Fibroblast of peridontal ligament (primary cell): Measurements from ENCODE around the gene PROM2.
"Not testable (repeated sequence)": the region's sequence is repeated elsewhere in the genome, so short reads cannot be mapped to it uniquely, and the experiment has no call there.

ENCODE experiments used
- DNase-seq: peaks from one replicate; pipeline ENCODE4 v3.0.0-alpha.2; 2010; ENCODE audit errors: extremely low read depth

PROM2 gene

DNA sequence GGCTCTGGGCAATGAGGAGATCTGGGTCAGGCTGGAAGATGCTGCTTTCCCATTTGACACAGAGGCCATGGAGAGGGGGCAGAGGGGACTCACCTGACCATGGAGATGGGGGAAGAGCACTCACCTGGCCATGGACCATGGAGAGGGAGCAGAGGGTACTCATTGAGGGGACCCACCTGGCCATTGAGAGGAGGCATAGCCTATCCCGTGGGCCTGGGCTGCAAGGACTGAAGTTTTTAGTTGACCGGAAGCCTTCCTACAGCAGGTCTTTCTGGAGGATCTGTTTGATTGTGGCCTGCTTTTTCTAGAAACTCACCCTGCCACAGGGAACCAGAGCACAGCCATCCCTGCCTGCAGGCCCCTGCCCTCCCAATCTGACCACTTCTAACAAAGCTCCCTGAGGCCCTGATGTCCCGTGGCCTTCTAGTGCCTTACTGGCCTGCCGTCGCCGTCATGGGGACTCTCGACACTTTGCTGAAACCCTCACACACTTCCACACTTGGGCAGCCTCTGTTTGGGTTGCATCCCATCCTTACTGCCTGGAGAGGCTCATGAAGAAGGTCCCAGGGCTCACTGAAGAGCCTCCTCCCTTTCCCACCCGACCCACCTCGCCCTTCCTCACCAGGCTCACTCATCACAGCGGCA is 5.1 kb upstream of the PROM2 start:
- no peak for DNase-seq

DNA sequence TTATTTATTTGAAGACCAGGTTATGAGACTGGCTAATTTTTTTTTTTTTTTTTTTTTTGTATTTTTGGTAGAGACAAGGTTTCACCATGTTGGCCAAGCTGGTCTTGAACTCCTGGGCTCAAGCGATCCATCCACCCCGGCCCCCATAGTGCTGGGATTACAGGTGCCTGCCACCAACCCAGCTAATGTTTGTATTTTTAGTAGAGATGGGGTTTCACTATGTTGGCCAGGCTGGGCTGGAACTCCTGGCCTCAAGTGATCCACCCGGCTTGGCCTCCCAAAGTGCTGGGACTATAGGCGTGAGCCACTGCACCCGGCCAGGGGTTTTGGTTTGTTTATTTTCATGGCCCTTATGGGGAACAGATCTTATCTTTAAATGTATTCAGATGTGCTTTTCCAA is 4.5 kb upstream of the PROM2 start:
- not testable (repeated sequence) for DNase-seq

DNA sequence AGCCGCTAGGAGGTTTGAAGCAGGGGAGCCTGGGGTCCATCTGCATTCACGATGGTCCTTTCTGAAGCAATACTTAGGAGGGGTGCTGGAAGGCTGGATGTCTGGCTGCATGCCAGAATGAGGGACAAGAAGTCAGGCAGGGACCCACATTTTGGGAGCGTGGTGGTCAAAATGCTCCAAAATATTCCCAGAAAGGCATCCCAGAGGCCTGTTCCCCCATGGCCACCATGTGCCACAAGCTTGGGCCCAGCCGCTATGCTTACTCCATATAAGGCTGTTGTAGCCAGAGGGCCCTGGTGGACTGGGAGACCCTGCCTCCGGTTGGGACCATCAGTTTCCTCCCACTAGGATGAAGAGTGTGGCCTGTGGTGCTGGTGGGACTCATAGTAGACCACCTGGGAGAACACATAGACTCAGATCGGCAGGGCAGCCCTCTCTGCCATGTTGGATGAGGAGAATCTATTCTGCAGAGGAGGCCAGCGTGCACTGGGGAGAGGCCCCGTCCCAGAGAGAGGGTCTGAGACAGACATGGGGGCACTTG is 3.6 kb upstream of the PROM2 start:
- no peak for DNase-seq

DNA sequence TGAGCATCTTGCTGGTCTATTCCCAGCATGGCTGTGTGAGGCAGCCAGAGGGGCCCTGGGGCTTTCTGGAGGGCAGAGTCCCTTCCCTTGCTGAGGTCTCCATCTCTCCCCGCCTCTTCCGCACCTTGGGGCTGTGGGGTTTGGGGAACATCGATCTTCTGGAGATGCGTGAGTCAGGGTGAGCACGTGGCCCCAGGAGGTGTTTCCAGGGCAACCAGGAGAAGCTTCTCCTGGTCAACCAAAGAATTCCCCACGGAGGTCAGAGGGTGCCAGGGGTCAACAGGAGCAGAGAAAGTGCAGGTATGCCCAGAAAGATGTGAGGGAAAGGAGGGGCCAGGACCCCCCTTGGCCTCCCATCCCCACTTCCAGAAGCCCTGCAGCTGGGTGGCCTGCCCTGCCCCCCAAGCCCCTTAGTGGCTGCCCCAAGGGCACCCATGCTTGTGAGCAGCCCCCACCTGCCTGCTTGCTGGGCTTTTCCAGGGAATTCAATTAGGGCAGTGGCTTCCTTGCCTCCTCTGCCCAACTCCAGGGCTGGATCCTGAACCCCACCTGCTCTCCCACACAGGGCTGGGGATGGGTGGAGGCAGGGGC is 2.8 kb upstream of the PROM2 start:
- no peak for DNase-seq

DNA sequence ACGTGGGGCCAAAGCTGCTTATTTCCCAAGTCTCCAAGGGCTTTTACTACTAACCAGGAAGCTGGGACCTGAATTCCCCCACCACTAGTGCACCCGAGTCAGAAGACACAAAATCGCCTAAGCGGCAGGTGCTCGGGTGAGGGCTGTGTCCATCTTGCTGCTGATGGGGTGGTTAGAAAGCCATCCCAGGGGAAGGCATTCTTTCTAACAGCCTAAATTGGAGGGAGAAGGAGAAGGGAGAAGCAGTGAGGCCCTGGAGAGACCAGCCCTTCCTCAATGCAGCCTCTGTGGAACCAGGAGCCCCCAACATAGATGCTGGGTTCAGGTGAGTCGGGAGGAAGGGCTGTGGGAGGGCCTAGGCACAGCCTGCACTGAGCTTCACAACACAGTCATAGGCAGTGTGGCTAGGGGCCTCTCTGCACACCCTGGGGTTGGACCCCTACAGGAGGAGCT is 1.9 kb upstream of the PROM2 start:
- no peak for DNase-seq

DNA sequence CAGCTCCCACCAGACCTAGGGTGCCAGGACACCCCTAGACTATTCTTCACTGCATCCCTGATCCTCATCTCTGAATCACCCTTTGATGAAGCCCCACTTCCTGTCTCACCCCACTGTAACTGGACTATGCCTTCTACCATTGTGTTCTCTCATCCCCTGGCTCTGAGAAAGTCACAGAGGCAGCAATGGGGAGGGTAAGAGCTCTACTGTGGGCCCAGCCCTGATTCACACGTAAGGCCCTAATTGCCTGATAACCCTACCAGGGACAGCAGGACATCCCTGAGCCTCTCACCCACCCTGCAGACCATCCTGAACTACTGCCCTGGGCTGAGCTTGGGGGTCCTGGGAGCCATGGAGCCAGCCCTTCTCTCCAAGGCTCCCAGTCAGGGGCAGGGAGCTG is 1.5 kb upstream of the PROM2 start:
- no peak for DNase-seq

DNA sequence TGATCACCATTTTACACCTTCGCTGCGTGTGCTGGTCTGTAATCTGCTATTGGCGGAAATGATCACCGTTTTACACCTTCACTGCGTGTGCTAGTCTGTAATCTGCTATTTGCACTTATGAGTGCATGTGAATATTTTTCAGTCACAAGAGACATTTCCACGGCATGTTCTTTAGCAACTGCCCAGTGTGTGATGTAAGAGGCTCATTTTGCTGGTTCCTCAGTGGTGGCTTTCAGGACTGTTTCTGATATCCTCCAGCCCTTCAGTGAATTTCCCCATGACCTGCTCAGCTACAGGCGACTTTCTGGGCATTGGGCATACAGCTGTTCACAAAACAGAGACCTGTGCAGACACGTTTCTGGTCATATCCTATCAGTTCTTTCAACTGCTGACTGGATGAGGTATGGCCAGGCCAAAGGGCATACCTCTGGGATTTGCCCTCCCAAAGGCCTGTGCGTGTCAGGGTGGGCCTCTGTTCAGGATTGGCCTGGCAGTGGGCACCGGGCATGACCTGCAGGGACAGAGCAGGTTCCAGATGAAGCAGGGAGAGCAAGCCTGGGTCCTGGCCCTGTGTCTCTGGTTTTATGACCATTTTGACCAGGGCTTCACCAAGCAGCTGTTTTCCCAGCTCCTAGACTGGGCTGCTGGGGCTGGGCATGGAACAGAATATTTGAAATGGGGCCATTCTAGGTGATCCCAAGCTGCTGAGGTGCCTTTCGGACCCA is 521 bp upstream of the PROM2 start:
- DNase-seq = no peak

DNA sequence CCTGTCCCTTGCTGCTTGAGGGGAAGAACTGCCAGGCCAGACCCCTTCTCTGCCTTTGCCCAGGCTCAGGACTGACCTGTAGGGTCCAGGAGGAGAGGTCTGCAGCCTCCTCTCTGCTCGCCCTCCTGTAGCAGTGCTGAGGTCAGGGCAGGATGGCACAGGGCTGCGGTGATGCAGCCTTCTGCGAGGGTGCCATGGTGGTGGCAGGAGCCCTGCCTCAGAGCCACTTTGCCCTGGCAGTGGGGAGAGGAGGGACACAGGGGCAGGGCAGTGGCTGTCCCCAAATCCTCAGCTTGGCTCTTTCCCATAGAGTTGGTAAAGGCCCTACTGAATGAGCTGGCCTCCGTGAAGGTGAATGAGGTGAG is 884 bp downstream of the PROM2 start:
- DNase-seq = no peak

DNA sequence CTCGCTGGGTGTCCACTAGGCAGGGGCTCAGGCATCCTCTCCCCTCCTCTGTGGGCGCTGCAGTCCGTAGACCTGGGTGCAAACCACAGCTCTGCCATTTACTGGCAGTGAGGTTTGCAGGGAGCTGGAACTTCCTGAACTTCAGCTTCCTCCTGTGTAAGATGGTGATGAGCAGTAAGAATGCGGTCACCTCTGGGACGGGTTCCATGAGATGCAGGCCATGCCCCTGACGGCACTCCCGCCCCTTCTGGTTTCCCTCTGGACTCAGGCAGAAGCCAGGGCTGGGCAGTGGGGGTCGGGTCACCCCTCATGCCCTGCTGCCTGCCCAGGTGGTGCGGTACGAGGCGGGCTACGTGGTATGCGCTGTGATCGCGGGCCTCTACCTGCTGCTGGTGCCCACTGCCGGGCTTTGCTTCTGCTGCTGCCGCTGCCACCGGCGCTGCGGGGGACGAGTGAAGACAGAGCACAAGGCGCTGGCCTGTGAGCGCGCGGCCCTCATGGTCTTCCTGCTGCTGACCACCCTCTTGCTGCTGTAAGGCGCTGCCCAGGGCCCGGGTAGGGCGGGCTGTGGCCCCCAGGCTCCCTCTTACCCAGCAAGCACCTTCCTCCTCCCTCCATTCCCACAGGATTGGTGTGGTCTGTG is 1.5 kb downstream of the PROM2 start:
- no peak for DNase-seq

DNA sequence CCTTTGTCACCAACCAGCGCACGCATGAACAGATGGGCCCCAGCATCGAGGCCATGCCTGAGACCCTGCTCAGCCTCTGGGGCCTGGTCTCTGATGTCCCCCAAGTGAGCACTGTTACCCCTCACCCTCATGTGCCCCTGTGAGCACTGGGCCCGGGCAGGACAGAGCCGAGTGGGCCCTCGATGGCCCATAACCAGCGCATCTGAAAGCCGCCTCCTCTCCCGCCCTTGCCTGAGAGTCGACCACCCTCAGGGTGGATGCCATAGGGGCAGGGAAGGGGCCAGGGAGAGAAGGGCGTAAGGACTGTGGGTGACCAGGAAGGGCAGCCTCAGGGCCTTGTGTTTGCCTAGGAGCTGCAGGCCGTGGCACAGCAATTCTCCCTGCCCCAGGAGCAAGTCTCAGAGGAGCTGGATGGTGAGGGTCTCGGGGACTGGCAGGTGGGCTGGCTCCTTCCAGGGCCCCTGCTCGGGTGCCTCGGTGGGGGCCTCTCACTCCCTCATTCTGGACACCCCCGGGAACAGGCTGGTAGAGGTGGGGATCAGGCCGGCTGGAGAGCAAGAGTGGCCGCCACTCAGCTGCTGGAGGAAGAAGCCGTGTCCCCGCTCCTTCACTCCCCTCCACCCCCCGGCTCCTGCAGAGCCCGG is 2.1 kb downstream of the PROM2 start:
- no peak for DNase-seq

DNA sequence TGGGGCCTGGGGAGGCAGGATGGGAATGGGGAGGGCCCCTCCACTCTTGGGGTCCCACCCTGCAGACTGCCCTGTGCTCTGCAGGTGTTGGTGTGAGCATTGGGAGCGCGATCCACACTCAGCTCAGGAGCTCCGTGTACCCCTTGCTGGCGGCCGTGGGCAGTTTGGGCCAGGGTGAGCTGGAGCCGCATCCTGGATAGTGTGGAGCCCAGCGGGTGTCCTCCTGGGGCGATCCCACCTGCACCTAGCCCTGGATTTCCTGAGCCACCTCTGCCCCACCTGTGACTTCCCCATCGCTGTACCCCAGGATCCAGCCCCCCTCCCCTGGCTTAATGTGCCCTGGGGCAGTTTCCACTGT is 2.6 kb downstream of the PROM2 start:
- no peak for DNase-seq

DNA sequence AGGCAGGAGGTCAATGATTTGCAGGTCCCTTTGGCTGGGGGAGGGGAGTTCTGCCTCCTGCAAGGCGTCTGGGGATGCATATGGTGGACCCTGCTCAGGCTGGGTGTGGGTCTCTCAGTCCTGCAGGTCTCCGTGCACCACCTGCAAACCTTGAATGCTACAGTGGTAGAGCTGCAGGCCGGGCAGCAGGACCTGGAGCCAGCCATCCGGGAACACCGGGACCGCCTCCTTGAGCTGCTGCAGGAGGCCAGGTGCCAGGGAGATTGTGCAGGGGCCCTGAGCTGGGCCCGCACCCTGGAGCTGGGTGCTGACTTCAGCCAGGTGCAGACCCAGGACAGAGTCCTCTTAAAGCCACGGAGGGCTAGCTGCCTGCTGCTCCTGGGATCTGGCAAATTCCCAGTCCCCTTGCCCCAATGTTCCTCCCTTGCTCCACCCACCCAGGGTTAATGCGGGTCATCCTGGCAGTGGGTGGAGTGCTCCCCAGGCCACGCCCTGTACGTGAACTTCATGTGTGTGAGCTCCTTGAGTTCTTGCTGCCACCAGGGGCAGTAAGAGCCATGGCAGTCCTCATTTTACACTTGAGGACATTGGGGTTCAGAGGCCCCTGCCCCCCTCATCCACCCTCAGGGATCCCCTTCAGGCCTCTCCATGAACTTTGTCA is 3.1 kb downstream of the PROM2 start:
- DNase-seq = no peak

DNA sequence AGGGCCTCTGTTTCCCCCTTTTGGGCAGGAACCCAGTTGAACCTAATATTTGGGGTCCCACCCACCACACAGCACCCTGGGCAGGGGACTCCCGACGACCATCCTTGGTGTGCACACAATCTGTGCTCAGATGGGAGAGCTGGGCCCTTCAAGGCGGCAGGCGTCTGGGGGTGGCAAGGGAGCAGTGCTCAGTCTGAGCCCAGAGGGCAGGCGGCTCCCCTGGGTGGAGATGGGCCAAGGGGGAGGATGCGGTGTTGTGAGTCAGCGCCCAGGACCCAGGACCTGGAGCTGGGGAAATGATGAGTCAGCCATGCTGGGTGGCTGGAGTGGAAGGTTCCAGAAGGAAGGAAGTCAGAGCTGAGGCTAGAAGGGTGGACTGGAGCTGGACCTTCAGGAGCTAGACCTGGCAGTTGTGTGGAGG is 3.8 kb downstream of the PROM2 start:
- no peak for DNase-seq

DNA sequence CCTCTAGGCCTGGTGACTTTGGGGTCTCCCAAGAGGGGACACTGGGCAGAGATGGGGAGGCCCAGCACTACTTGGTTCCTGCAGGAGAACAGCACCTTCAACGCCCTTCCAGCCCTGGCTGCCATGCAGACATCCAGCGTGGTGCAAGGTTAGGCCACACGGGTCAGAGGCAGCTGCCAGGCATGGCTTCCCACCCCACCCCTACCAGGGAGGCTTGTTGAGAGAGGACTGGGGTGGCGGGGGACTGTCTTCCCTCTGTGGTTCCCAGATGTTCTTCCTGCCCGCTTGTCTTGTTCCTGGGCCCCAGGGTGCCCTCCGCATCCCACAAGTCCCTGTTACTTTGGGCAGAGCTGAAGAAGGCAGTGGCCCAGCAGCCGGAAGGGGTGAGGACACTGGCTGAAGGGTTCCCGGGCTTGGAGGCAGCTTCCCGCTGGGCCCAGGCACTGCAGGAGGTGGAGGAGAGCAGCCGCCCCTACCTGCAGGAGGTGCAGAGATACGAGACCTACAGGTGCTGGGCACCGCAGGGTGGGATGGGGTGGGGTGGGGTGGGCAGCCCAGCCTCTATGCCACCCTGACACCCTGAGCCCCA is 4.5 kb downstream of the PROM2 start:
- no peak for DNase-seq

DNA sequence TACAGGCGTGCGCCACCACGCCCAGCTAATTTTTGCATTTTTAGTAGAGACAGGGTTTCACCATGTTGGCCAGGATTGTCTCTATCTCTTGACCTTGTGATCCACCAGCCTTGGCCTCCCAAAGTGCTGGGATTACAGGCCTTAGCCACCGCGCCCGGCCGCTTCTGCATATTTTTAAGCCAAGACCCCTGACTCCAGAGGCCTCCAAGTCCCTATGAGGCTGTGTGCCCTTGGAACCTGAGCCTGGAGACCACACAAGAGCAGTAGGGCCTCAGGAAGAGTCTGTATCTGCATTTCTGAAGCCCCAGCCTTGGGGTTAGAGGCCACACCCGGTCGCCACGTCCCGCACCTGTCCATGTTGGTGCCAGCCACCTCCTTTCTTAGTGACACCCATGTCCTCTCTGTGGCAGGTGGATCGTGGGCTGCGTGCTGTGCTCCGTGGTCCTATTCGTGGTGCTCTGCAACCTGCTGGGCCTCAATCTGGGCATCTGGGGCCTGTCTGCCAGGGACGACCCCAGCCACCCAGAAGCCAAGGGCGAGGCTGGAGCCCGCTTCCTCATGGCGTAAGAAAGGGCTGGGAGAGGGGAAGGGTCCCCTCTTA is 5.3 kb downstream of the PROM2 start:
- DNase-seq = no peak

DNA sequence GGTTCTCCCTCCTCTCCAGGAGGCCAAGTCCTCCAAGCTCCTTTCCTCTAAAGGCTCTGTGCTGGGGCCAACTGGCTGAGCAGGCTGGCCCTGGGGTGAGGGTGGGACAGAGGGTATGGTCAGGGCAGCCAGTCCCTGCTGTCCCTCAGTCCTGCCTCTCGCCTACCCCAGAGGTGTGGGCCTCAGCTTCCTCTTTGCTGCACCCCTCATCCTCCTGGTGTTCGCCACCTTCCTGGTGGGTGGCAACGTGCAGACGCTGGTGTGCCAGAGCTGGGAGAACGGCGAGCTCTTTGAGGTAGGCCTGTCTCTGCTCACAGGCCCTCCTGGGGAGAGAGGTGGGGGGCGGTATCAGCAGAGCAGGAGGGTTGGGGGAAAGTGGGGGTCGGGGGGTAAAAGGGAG is 6.8 kb downstream of the PROM2 start:
- no peak for DNase-seq

DNA sequence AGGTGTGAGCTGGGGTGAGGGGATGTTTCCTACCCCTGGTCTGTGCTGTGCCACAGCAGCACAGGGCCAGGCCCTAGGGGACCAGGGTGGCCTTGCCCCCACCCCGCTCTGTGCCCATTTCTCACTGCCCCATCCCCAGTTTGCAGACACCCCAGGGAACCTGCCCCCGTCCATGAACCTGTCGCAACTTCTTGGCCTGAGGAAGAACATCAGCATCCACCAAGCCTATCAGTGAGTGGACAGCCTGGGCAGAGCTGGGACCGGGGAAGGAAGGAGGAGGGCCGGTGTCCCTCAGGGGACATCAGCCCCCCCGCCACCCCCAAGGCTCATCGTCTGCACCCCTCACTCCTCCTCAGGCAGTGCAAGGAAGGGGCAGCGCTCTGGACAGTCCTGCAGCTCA is 7.5 kb downstream of the PROM2 start:
- no peak for DNase-seq

DNA sequence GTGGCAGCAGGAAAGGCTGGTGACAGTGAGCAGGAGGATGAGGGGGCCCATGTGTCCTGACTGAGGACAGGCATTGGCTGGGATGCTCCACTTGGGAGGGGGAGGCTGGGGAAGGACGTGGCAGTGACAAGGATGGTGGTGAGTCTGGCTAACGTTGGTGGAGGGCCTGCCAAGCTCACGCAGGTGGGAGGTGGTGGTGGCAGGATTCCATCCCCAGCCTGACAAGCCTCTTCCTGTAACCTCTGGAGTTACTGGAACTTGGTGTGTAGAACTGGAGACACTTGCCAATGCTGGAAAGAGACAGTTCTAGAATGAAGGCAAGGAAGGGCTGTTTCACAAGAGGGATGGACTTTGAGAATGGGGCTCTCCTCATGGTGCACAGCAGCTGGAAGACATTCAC is 8.2 kb downstream of the PROM2 start:
- DNase-seq = no peak

DNA sequence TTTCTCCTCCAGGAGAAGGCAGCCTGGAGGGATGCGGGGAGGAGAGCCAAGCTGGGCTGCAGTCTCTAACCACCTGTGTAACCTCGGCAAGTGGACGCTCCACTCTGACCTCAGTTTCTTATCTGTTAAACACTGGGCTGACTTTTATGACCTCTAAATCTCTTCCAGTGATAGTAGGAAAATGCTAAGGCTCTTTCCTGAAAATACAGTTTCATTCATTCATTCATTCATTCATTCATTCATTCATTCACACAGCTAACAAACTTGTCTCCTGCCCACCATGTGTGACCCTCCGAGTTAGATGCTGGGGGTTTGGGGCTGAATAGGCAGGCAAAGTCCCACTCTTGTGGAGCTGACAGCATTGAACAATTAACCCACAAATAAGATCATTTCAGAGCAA is 9.3 kb downstream of the PROM2 start:
- no peak for DNase-seq

DNA sequence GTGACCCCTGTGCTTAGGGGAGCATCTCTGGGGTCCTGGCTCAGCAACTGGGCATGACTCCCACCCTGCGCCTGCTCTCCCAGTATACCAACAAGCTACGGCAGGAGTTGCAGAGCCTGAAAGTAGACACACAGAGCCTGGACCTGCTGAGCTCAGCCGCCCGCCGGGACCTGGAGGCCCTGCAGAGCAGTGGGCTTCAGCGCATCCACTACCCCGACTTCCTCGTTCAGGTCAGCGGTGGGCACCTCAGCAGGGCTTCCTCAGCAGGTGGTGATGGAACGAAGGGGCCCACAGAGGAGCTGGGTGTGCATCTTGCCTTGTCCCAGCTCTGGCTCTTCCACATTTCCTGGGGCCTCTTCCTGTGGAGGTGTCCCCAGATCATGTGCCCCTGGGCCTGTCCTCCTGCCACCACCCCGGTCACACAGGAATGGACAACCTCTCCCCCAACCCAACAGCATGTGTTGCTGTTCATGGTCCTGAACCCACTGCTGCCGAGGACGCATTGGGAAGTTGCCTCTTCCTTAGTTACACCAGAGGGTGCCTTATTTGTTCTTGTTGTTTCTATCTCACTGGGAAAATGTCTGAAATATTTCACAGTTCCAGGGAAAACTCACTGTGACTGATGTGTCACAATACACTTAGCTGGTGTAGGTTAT is 10.8 kb downstream of the PROM2 start:
- DNase-seq = no peak
